T-cell (primary cell): Measurements from ENCODE around the gene URGCP. TPM values are rescaled to one million over a fixed set of nuclear protein-coding genes. Genes with fewer than 3 reads are reported as not detected.
"Not testable (repeated sequence)": the region's sequence is repeated elsewhere in the genome, so short reads cannot be mapped to it uniquely, and the experiment has no call there.

Experiments used
- ATAC-seq, 4 experiments: fragments of 200-7000 bp in 3 of 4; fragments of 150-1000 bp in 1 of 4; cut with Tn5 transposase; replicated peaks in 1 of 4; 1 replicate in 3 of 4; 2 replicates in 1 of 4; pipeline ENCODE4 v1.10.0; 2021; ENCODE audit warnings: moderate library complexity in 3 of 4, mild to moderate bottlenecking in 2 of 4, moderate number of reproducible peaks in 1 of 4
- CTCF ChIA-PET, 2 donors: fragments of 300-600 bp; sonication (Branson Sonifier 250); formaldehyde crosslinking; loops; one replicate each; lab custom pipeline; 2022; ENCODE audit warnings: antibody characterized with exemption in 2 of 2; lab: Charles Lee
- POLR2A ChIA-PET, 2 donors: fragments of 300-600 bp; sonication (Branson Sonifier 250); formaldehyde crosslinking; loops; one replicate each; lab custom pipeline; 2022; ENCODE audit warnings: antibody characterized with exemption in 2 of 2; lab: Charles Lee
- DNase-seq, 35 experiments: peaks; one replicate each; pipeline versions ENCODE4 v3.0.0 to v3.0.0-alpha.2; 2013 to 2023
- H3K27ac ChIP-seq: one replicate; pipeline ENCODE4 v1.5.1; 2013; ENCODE audit warnings: low read length
- H3K27me3 ChIP-seq, 2 experiments: replicated peaks in 1 of 2; 1 replicate in 1 of 2; 2 replicates in 1 of 2; pipeline versions ENCODE4 v1.6.1 to v1.7.0; 2013; ENCODE audit warnings: low read length in 1 of 2, mixed read lengths in 1 of 2; ENCODE audit not compliant: control insufficient read depth in 2 of 2, insufficient read depth in 2 of 2; ENCODE audit errors: extremely low read depth in 1 of 2
- H3K36me3 ChIP-seq, 2 donors: 1 replicate in 1 of 2; 2 replicates in 1 of 2; pipeline versions ENCODE4 v1.6.1 to v1.7.0; 2013; ENCODE audit warnings: low read length in 1 of 2; ENCODE audit not compliant: control insufficient read depth in 2 of 2, insufficient read depth in 1 of 2; ENCODE audit errors: extremely low read depth in 1 of 2
- H3K4me1 ChIP-seq, 2 experiments: 1 replicate in 1 of 2; 2 replicates in 1 of 2; pipeline versions ENCODE4 v1.6.1 to v1.7.0; 2013; ENCODE audit warnings: low read length in 2 of 2, mixed read lengths in 1 of 2; ENCODE audit not compliant: insufficient read depth in 2 of 2, control insufficient read depth in 1 of 2; ENCODE audit errors: extremely low read depth in 1 of 2
- H3K4me3 ChIP-seq, 2 donors: 1 replicate in 1 of 2; 2 replicates in 1 of 2; pipeline versions ENCODE4 v1.5.1 to v1.7.0; 2013; ENCODE audit warnings: mild to moderate bottlenecking in 2 of 2, low read length in 1 of 2, moderate library complexity in 1 of 2; ENCODE audit not compliant: control insufficient read depth in 1 of 2; ENCODE audit errors: extremely low read depth in 1 of 2
- H3K9me3 ChIP-seq: 2 replicates; pipeline ENCODE4 v1.7.0; 2013
- H3K27ac Mint-ChIP-seq, 2 donors: one replicate each; pipeline ENCODE4 v1.8.0; 2020 to 2021; ENCODE audit warnings: mild to moderate bottlenecking in 2 of 2, mixed read lengths in 2 of 2
- H3K27me3 Mint-ChIP-seq, 2 donors: one replicate each; pipeline ENCODE4 v1.8.0; 2021 to 2022; ENCODE audit warnings: mixed read lengths in 2 of 2
- H3K36me3 Mint-ChIP-seq: one replicate; pipeline ENCODE4 v1.8.0; 2021; ENCODE audit warnings: mixed read lengths
- H3K4me1 Mint-ChIP-seq, 3 donors: one replicate each; pipeline ENCODE4 v1.8.0; 2020 to 2022; ENCODE audit warnings: mixed read lengths in 3 of 3, mild to moderate bottlenecking in 1 of 3
- H3K4me3 Mint-ChIP-seq, 3 donors: one replicate each; pipeline ENCODE4 v1.8.0; 2020 to 2022; ENCODE audit warnings: mild to moderate bottlenecking in 3 of 3, mixed read lengths in 3 of 3, moderate library complexity in 3 of 3
- H3K9me3 Mint-ChIP-seq, 3 donors: one replicate each; pipeline ENCODE4 v1.8.0; 2020 to 2022; ENCODE audit warnings: mixed read lengths in 3 of 3
- WGBS: methylation state at CpG from one replicate; pipeline ENCODE4 v1.1.5; 2013; ENCODE audit warnings: missing lambda C conversion rate; ENCODE audit not compliant: insufficient coverage; 5-methylcytosine and 5-hydroxymethylcytosine counted together
- total RNA-seq, 35 experiments: library from RNA in 6 of 35; stranded (reverse) in 6 of 35; fragments of 120-200 nt in 1 of 35; gene quantifications; one replicate each; pipeline versions ENCODE4 v1.2.1 to v1.2.4 and lab custom pipeline; 2013 to 2026

URGCP gene
- total RNA-seq, 5 donors from 2014 or later (not counting 1 experiment from before 2014, with no cell fraction given) = 22.3 to 35.2 (median 33.6) TPM

GRCh38 chr7:43905209-43905946 is 1.0 kb downstream of the URGCP start:
- ChIA-PET CTCF (interaction anchor here (0.5 to 0.8 kb wide), 2 partner anchors 21 to 323 kb away, joined by 3 to 4 read pairs; partner anchors contain the start of gene UBE2D4 (in 1 of the 2)), POLR2A (interaction anchor here (0.5 to 0.6 kb wide), 4 partner anchors 22 to 157 kb away, joined by 3 to 6 read pairs (median 4); no protein-coding TSS in a partner anchor)
- Mint-ChIP-seq H3K4me1 (peaks cover 41 to 46% (median 44%) of the 10 kb centered on the region in 3 donors), H3K36me3 (no peaks in the 10 kb centered on the region), H3K27me3 (no peaks in the 10 kb centered on the region), H3K9me3 (no peaks in the 10 kb centered on the region), H3K27ac (peak overlapping the region; percentile 95 to 96), H3K4me3 (peak overlapping the region; percentile 89 to 94 (median 94))
- no peak for ATAC-seq
- H3K4me3 ChIP-seq = peak overlapping the region; percentile 61 to 74
- peaks cover 0 to 2% of the 10 kb centered on the region in 2 donors for H3K36me3 ChIP-seq
- DNase-seq = no peak
- H3K27me3 ChIP-seq = no peaks in the 10 kb centered on the region
- no peak overlapping the region for H3K27ac ChIP-seq
- no peaks in the 10 kb centered on the region for H3K9me3 ChIP-seq
- H3K4me1 ChIP-seq = peaks cover 7 to 17% of the 10 kb centered on the region in 2 experiments
- WGBS = 92% methylated on average over 3 of the region's 8 CpGs

GRCh38 chr7:43904533-43905208 is 1.7 kb downstream of the URGCP start:
- Histone ChIP-seq H3K4me3 (no peak overlapping the region), H3K4me1 (peaks cover 7 to 17% of the 10 kb centered on the region in 2 experiments), H3K27ac (no peak overlapping the region), H3K36me3 (peaks cover 0 to 2% of the 10 kb centered on the region in 2 donors), H3K9me3 (no peaks in the 10 kb centered on the region), H3K27me3 (no peaks in the 10 kb centered on the region)
- 100% methylated on average over 5 of the region's 5 CpGs for WGBS
- ChIA-PET POLR2A (interaction anchor here (0.5 to 0.6 kb wide), 3 partner anchors 30 to 158 kb away, joined by 3 to 6 read pairs (median 4); no protein-coding TSS in a partner anchor), CTCF (interaction anchor here (0.6 to 0.8 kb wide), 2 partner anchors 22 to 1015 kb away, joined by 3 read pairs; partner anchors contain the start of gene UBE2D4 (in 1 of the 2))
- DNase-seq (no peak), ATAC-seq (no peak)
- Mint-ChIP-seq H3K27me3 (no peaks in the 10 kb centered on the region), H3K27ac (peak overlapping the region in 1 of 2 donors; percentile 9), H3K36me3 (no peaks in the 10 kb centered on the region), H3K4me3 (peak overlapping the region; percentile 89 to 94 (median 94)), H3K9me3 (no peaks in the 10 kb centered on the region), H3K4me1 (peaks cover 41 to 46% (median 44%) of the 10 kb centered on the region in 3 donors)

GRCh38 chr7:43902542-43903054 is 3.8 kb downstream of the URGCP start:
- no peaks in the 10 kb centered on the region for H3K9me3 Mint-ChIP-seq
- H3K4me3 ChIP-seq = no peak overlapping the region
- H3K27ac Mint-ChIP-seq = peak overlapping the region in 1 of 2 donors; percentile 18
- no peaks in the 10 kb centered on the region for H3K27me3 Mint-ChIP-seq
- H3K9me3 ChIP-seq = no peaks in the 10 kb centered on the region
- H3K4me1 Mint-ChIP-seq = peaks cover 49 to 50% (median 50%) of the 10 kb centered on the region in 3 donors
- H3K36me3 ChIP-seq = peaks cover 0 to 5% of the 10 kb centered on the region in 2 donors
- H3K4me1 ChIP-seq = peaks cover 7 to 17% of the 10 kb centered on the region in 2 experiments
- DNase-seq (no peak), ATAC-seq (no peak)
- ChIA-PET CTCF (no interaction called here), POLR2A (no interaction called here)
- WGBS = no CpG with 5 or more reads among the region's 5 CpGs
- no peaks in the 10 kb centered on the region for H3K36me3 Mint-ChIP-seq
- no peak overlapping the region for H3K27ac ChIP-seq
- H3K27me3 ChIP-seq = no peaks in the 10 kb centered on the region
- H3K4me3 Mint-ChIP-seq = no peak overlapping the region

DNA sequence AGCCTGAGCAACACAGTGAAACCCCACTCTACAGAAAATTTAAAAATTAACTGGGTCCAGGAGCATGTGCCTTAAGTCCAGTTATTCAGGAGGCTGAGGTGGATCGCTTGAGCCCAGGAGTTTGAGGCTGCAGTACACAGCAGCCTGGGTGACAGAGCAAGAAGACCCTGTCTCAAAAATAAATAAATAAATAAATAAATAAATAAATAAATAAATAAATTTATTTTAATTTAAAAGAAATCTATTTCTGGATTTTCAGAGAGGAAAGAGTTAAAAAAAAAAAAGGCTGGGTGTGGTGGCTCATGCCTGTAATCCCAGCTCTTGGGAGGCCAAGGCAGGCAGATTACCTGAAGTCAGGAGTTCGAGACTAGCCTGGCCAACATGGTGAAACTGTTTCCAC is 7.8 kb downstream of the URGCP start:
- H3K9me3 Mint-ChIP-seq = not testable (repeated sequence)

DNA sequence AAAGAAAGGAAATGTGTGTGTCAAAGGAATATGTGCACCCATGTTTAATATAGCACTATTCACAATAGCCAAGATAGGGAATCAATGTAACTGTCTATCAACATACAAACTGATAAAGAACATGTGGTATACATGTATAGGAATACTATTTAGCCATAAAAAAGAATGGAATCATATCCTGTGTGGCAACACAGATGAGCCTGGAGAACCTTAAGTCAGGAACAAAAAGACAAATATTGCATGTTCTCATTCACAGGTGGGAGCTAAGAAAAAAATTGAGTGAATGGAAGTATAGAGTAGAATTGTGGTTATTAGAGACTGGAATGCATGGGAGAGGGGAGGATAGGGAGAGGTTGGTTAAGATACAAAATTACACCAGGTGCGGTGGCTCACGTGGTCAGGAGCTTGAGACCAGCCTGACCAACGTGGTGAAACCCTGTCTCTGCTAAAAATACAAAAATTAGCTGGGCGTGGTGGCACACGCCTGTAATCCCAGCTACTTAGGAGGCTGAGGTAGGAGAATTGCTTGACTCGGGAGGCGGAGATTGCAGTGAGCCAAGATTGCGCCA is 10.5 kb downstream of the URGCP start:
- no peaks in the 10 kb centered on the region for H3K27me3 Mint-ChIP-seq
- Histone ChIP-seq H3K9me3 (no peaks in the 10 kb centered on the region), H3K27ac (no peak overlapping the region), H3K27me3 (no peaks in the 10 kb centered on the region), H3K36me3 (peaks cover 0 to 3% of the 10 kb centered on the region in 2 donors), H3K4me1 (peaks cover 4 to 18% of the 10 kb centered on the region in 2 experiments), H3K4me3 (no peak overlapping the region)
- peaks cover 16% of the 10 kb centered on the region for H3K36me3 Mint-ChIP-seq
- no peak overlapping the region for H3K4me3 Mint-ChIP-seq
- CTCF ChIA-PET = interaction anchor here in 1 of 2 donors (0.7 kb wide), 1 partner anchor 150 kb away, joined by 6 read pairs; no protein-coding TSS in a partner anchor
- no peaks in the 10 kb centered on the region for H3K9me3 Mint-ChIP-seq
- DNase-seq (no peak), ATAC-seq (no peak)
- POLR2A ChIA-PET = no interaction called here
- no peak overlapping the region for H3K27ac Mint-ChIP-seq
- H3K4me1 Mint-ChIP-seq = peaks cover 40 to 52% (median 50%) of the 10 kb centered on the region in 3 donors
- WGBS = 97% methylated on average over 6 of the region's 8 CpGs

More for the DNA sequence above, 7.8 kb downstream of the URGCP start:
- H3K4me1 ChIP-seq, ATAC-seq, H3K27me3 ChIP-seq, CTCF ChIA-PET, DNase-seq, H3K9me3 ChIP-seq, H3K4me3 ChIP-seq, H3K36me3 ChIP-seq, H3K27ac Mint-ChIP-seq, H3K4me3 Mint-ChIP-seq, POLR2A ChIA-PET, H3K27me3 Mint-ChIP-seq, H3K27ac ChIP-seq: not testable (repeated sequence)
- Mint-ChIP-seq H3K36me3 (peaks cover 12% of the 10 kb centered on the region), H3K4me1 (peaks cover 37 to 58% (median 44%) of the 10 kb centered on the region in 3 donors)
- 100% methylated on average over 1 of the region's 2 CpGs for WGBS
